ENCODE data around the gene CLDN12. TPM values are rescaled to one million over a fixed set of nuclear protein-coding genes. Genes with fewer than 3 reads are reported as not detected.
"Not testable (repeated sequence)": the region's sequence is repeated elsewhere in the genome, so short reads cannot be mapped to it uniquely, and the experiment has no call there.

The CLDN12 gene
- total RNA-seq, 4 donors from 2014 or later, result 13.2 to 66.9 (median 49.0) TPM

- no peaks in the 10 kb centered on the region for H3K27me3 ChIP-seq
- H3K4me1 ChIP-seq, result no peaks in the 10 kb centered on the region
- peak; percentile 7 to 76 (median 59) for TF ChIP-seq CTCF (IDR thresholded peaks at IDR 0.05)
- no peak for TF ChIP-seq POLR2A (IDR thresholded peaks at IDR 0.05)
- no peaks in the 10 kb centered on the region for H3K9me3 ChIP-seq
- no peak overlapping the region for H3K27ac ChIP-seq
- DNase-seq, result no peak
- no peaks in the 10 kb centered on the region for H3K36me3 ChIP-seq
- H3K4me3 ChIP-seq, result peak overlapping the region in 1 of 4 donors; percentile 27
These were observed 52.1 kb downstream of the CLDN12 start for GRCh38 chr7:90455163-90456030.

- H3K9me3 ChIP-seq, result no peaks in the 10 kb centered on the region
- H3K27ac ChIP-seq, result no peak overlapping the region
- no peaks in the 10 kb centered on the region for H3K27me3 ChIP-seq
- TF ChIP-seq POLR2A (IDR thresholded peaks at IDR 0.05), result no peak
- no peak for TF ChIP-seq CTCF (IDR thresholded peaks at IDR 0.05)
- no peak for DNase-seq
- H3K4me3 ChIP-seq, result no peak overlapping the region
- H3K4me1 ChIP-seq, result no peaks in the 10 kb centered on the region
- H3K36me3 ChIP-seq, result no peaks in the 10 kb centered on the region
These were observed 54.8 kb downstream of the CLDN12 start for GRCh38 chr7:90458104-90458503.

DNA sequence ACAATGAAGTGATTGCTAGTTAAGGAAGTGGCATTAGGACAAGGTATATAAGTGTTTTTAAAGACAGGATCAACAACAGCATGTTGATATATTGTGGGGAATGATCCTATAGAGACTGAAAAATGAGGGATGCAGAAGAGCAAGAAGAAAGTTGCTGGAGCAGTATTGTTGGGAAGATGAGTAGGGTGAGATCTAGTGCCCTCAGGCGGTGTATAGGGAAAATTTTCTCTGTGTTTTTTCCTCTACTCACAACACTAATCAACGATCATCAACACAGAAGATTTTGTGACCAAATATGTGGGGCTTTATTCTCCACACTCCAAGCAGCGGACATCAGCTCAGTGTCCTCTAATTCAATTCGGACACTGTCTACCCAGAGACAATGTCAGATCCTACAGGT is 56.6 kb downstream of the CLDN12 start:
- TF ChIP-seq CTCF (IDR thresholded peaks at IDR 0.05) (no peak), POLR2A (IDR thresholded peaks at IDR 0.05) (no peak)
- H3K27me3 ChIP-seq, result no peaks in the 10 kb centered on the region
- no peak overlapping the region for H3K27ac ChIP-seq
- no peak for DNase-seq
- H3K4me1 ChIP-seq, result no peaks in the 10 kb centered on the region
- H3K4me3 ChIP-seq, result no peak overlapping the region
- H3K9me3 ChIP-seq, result peaks cover 0 to 6% (median 0%) of the 10 kb centered on the region in 4 donors
- H3K36me3 ChIP-seq, result no peaks in the 10 kb centered on the region

DNA sequence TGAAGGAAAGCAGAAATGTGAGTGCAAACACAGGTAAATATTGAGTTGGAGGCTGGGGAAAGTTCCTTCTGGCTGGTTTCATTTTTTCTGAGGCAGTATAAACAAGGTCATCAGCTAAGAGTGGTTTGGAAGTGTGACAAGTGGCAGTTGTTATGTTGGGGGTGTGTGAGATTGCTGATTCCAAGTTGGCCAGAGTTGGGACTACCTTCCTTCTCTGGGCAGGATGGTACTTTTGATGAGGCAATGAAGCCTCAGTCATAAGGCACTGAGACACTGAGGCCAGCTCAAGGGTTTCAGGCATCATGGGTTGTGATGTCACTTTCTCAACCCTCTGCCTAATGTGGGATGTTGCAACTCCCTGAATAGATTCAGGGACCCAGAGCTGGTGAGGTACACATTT is 58.0 kb downstream of the CLDN12 start:
- peaks cover 0 to 6% (median 0%) of the 10 kb centered on the region in 4 donors for H3K9me3 ChIP-seq
- TF ChIP-seq POLR2A (IDR thresholded peaks at IDR 0.05) (no peak), CTCF (IDR thresholded peaks at IDR 0.05) (no peak)
- H3K27ac ChIP-seq, result no peak overlapping the region
- H3K27me3 ChIP-seq, result no peaks in the 10 kb centered on the region
- DNase-seq, result no peak
- H3K4me1 ChIP-seq, result no peaks in the 10 kb centered on the region
- no peak overlapping the region for H3K4me3 ChIP-seq
- H3K36me3 ChIP-seq, result no peaks in the 10 kb centered on the region

DNA sequence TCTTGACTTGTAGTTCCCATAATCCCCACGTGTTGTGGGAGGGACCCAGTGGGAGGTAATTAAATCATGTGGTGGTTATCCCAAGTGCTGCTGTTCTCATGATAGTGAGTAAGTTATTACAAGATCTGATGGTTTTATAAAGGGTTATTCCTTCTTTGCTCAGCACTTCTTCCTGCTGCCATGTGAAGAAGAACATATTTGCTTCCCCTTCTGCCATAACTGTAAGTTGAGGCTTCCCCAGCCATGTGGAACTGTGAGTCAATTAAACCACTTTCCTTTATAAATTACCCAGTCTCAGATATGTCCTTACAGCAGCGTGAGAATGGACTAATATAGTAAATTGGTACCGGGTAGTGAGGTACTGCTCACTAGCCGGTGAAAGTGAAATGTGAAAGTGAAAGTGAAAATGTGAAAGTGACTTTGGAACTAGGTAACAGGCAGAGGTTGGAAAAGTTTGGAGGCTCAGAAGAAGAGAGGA is 59.9 kb downstream of the CLDN12 start:
- not testable (repeated sequence) for H3K27me3 ChIP-seq, H3K9me3 ChIP-seq, DNase-seq, H3K36me3 ChIP-seq, H3K4me1 ChIP-seq
- Histone ChIP-seq H3K27ac (peak overlapping the region in 2 of 4 donors; percentile 19 to 62), H3K4me3 (peak overlapping the region; percentile 23 to 58 (median 37))

Other genes with a start within 250 kb of the CLDN12 start
- gene STEAP1, start 249.0 kb upstream of the CLDN12 start, total RNA-seq, result 1 to 10 TPM; 2.0 to 6.6 (median 3.9) TPM
- 10 to 100 TPM in 3 of 4 donors, 1 to 10 TPM in 1; 8.3 to 22.4 (median 17.4) TPM for gene STEAP2, start 191.7 kb upstream of the CLDN12 start, total RNA-seq
- 10 to 100 TPM in 2 of 4 donors, 1 to 10 TPM in 1, not detected in 1; 2.3 to 15.3 (median 11.9) TPM for gene CFAP69, start 158.3 kb upstream of the CLDN12 start, total RNA-seq
- not detected for gene FAM237B, start 82.2 kb upstream of the CLDN12 start, total RNA-seq
- gene GTPBP10, start 56.7 kb upstream of the CLDN12 start, total RNA-seq, result 10 to 100 TPM; 11.6 to 24.8 (median 17.8) TPM
- gene PTTG1IP2, start 66.2 kb downstream of the CLDN12 start, total RNA-seq, result not detected
- 10 to 100 TPM in 2 of 4 donors, 1 to 10 TPM in 1, under 1 TPM in 1; 0.18 to 74.3 (median 7.3) TPM for gene CDK14, start 192.9 kb downstream of the CLDN12 start, total RNA-seq

Measured in Peyer's patch (tissue), 4 donors.